Progenitor cell of endocrine pancreas (in vitro differentiated cells): Measurements from ENCODE around the gene GASK1A. TPM values are rescaled to one million over a fixed set of nuclear protein-coding genes. Genes with fewer than 3 reads are reported as not detected.

Experiments
- DNase-seq: peaks from one replicate; pipeline ENCODE4 v3.0.0; 2021; ENCODE audit warnings: low spot score; ENCODE audit not compliant: unreplicated experiment
- H3K27ac Mint-ChIP-seq: 2 replicates; pipeline ENCODE4 v1.8.0; 2021; ENCODE audit warnings: mild to moderate bottlenecking, moderate library complexity, mixed read lengths
- H3K27me3 Mint-ChIP-seq: 2 replicates; pipeline ENCODE4 v1.8.0; 2021; ENCODE audit warnings: mixed read lengths
- H3K36me3 Mint-ChIP-seq: 2 replicates; pipeline ENCODE4 v1.8.0; 2022; ENCODE audit warnings: mixed read lengths; ENCODE audit not compliant: insufficient read depth
- H3K4me1 Mint-ChIP-seq: 2 replicates; pipeline ENCODE4 v1.8.0; 2021; ENCODE audit warnings: low read depth, mixed read lengths
- H3K4me3 Mint-ChIP-seq: 2 replicates; pipeline ENCODE4 v1.8.0; 2021; ENCODE audit warnings: low read depth, mild to moderate bottlenecking, moderate library complexity, mixed read lengths
- H3K9me3 Mint-ChIP-seq: 2 replicates; pipeline ENCODE4 v1.8.0; 2021; ENCODE audit warnings: low read depth, mixed read lengths
- long read RNA-seq: library from polyadenylated mRNA; unstranded; transcript quantifications from one replicate; pipeline ENCODE4 v2.0.0, GENCODE V29; 2020
- total RNA-seq: library from RNA; stranded (reverse); gene quantifications from 2 replicates; pipeline ENCODE4 v1.2.1, GENCODE V29; 2021
- TF ChIP-seq, protein P1 (sequence below): fragments of 200-600 bp; sonication (generic); IDR thresholded peaks from one replicate; pipeline ENCODE4 v1.5.0; 2021; ENCODE audit warnings: antibody characterized with exemption, mild to moderate bottlenecking; ENCODE audit not compliant: unreplicated experiment

Gene GASK1A
- total RNA-seq: 1.9 and 2.3 TPM in 2 replicates
- long read RNA-seq: 0 reads

DNA sequence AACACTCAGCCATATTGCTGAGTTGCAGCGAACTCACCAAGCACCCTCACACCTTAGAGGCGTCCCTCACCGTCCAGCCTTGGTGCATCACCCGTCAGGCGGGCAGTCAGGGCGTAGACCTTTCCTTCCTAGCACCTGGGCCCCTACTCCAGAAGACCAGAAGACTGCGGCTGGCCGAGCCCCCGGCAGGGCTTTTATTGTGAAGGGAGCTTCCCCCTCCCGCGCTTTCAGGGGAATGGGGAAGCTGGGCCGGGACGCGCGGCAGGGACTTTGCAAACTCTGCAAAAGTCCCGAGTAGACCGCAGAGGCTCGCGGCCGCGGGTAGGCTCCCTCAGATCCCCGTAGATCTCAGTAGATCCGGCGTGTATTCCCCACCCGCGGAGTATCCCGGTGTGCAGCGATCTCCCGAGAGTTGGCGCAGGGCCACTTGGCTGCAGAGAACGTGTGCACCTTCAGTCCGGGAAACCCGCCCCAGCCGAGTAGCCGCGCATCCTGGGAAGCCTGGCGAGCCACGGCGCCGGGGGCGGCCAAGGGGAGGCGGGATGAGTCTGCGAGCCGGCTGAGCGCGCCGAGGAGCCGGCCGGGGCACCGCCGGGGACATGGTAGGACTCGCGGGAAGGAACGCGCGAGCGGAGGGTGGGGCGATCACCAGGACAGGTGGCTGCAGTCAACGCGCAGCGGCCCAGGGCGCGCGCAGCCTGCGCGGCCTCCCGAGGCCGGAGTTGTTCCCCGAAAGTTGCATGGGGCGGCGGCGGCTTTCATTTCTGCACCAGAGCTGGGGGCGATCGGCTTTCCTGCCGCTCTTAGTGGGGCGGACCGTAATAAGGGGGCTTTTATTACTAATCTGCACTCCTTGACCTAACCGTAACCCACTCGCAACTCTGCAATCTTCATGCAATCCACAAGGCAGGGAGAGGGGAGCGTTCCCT is at the start of gene GASK1A:
Gene GASK1A (plus strand): TSS at position 268 of the 929 bp plus-strand sequence. CDS start 332 bp downstream, at position 600.
- DNase-seq: peak; percentile 50
- peaks cover 8% of the 10 kb centered on the region for H3K36me3 Mint-ChIP-seq
- peaks cover 1% of the 10 kb centered on the region for H3K4me1 Mint-ChIP-seq
- no peak within 1 kb of the TSS for H3K27ac Mint-ChIP-seq
- H3K4me3 Mint-ChIP-seq: peak within 1 kb of the TSS; percentile 78
- TF ChIP-seq, protein P1, sequence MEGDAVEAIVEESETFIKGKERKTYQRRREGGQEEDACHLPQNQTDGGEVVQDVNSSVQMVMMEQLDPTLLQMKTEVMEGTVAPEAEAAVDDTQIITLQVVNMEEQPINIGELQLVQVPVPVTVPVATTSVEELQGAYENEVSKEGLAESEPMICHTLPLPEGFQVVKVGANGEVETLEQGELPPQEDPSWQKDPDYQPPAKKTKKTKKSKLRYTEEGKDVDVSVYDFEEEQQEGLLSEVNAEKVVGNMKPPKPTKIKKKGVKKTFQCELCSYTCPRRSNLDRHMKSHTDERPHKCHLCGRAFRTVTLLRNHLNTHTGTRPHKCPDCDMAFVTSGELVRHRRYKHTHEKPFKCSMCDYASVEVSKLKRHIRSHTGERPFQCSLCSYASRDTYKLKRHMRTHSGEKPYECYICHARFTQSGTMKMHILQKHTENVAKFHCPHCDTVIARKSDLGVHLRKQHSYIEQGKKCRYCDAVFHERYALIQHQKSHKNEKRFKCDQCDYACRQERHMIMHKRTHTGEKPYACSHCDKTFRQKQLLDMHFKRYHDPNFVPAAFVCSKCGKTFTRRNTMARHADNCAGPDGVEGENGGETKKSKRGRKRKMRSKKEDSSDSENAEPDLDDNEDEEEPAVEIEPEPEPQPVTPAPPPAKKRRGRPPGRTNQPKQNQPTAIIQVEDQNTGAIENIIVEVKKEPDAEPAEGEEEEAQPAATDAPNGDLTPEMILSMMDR: no peak
- H3K9me3 Mint-ChIP-seq: peaks cover 20% of the 10 kb centered on the region
- peaks cover 63% of the 10 kb centered on the region for H3K27me3 Mint-ChIP-seq

DNA sequence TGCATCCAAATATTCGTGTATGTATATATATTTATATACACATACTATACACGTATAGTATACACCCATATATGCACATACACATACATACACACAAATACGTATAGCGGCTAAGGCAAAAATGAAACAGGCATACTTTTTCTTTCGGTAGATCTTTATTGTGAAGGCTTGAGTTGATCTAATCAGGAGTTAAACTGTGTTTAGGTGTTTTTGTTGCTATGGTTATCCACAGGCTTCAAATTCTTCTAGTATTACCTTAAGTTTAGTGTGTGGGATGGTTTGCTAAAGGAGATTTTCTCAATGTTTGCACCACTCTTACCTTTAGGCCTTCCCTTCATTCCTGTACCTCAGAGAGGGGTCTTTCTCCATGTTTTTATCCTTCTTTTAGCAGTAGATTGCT is 45.0 kb upstream of the GASK1A start:
- no peak overlapping the region for H3K4me3 Mint-ChIP-seq
- TF ChIP-seq, protein P1: no peak

DNA sequence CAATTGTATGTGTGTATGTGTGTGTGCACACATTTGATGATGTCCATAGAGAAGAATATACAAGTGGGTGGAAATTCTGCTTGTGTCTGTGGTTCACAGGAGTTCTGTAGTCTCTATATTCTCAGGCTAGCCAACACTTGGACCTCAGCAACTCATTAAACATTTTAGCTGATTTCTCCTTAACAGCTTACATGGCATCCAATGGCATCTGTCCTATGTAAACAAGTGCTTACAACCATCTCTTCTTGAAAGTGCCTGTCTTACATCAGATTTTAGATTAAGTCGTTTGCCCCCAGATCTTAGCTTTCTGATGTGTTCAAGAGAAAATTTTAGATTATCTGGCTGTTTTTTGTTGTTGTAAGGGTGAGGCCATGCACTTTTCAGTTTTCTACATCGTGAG is 44.2 kb upstream of the GASK1A start:
- DNase-seq: no peak
- H3K36me3 Mint-ChIP-seq: no peaks in the 10 kb centered on the region
- TF ChIP-seq, protein P1: no peak
- H3K27me3 Mint-ChIP-seq: peaks cover 3% of the 10 kb centered on the region
- no peak overlapping the region for H3K4me3 Mint-ChIP-seq
- no peaks in the 10 kb centered on the region for H3K9me3 Mint-ChIP-seq
- no peak overlapping the region for H3K27ac Mint-ChIP-seq
- no peaks in the 10 kb centered on the region for H3K4me1 Mint-ChIP-seq

More for the DNA sequence above, 45.0 kb upstream of the GASK1A start:
- DNase-seq: no peak
- no peak overlapping the region for H3K27ac Mint-ChIP-seq
- H3K27me3 Mint-ChIP-seq: peaks cover 3% of the 10 kb centered on the region
- H3K4me1 Mint-ChIP-seq: no peaks in the 10 kb centered on the region
- no peaks in the 10 kb centered on the region for H3K9me3 Mint-ChIP-seq
- no peaks in the 10 kb centered on the region for H3K36me3 Mint-ChIP-seq

DNA sequence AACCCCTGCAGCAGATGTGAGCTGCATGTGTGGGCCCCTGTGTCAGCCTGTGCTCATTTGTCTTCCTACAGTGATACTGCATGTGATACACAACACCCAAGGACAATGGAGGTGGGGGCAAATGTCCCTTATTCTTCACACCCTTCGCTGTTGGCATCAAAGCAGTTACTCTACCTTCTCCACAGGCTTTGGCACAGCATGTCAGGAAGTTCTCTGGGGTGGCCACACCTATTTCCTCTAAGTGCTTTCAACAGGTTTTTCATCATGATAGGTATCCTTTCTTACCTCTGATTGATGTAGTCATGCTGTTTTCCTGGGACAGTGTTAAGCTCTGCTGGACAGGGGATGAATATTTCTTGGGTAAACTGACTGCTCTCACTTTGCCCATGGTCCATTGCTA is 43.6 kb upstream of the GASK1A start:
- Mint-ChIP-seq H3K27ac (no peak overlapping the region), H3K36me3 (no peaks in the 10 kb centered on the region), H3K27me3 (peaks cover 3% of the 10 kb centered on the region), H3K4me3 (no peak overlapping the region), H3K4me1 (no peaks in the 10 kb centered on the region), H3K9me3 (no peaks in the 10 kb centered on the region)
- TF ChIP-seq, protein P1: no peak
- no peak for DNase-seq

DNA sequence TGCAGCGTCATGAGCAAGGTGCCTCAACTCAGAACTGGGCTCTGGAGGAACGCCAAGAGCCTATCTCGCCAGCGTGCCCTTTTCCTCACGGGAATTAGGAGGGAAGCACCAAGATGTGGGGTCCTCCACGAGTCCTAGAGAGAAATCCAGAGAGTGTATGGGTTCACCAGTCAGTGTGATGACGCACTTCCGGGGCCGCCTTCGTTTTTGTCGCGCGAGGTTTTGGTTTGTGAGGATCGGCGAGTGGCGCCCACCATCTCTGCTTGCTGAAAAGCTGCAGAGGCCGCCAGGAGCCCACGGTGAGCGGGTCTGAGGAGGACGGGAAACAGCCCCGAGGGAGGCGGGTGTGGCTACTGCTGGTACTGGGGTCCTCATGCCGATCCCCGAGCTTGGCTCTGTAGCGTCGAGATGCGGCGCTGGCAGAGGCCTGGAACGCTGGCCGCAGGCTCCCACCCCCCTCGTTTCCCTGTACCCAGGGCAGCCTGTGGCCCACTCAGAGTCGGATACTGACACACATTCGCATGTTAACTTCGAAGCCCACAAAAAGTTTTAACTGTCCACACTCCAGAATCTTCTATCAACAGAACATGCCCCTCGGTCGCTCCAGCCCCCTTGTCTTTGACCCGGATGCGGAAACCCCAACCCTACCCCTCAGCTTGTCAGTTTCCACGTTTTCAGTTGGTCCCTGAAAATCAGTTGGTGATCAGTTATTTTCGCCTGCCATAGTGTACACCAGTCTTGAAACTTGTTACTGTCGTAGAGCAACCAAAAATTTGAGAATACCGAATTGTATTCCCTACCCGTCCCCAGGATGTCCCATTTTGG is 42.7 kb upstream of the GASK1A start:
- no peak overlapping the region for H3K4me3 Mint-ChIP-seq
- H3K27ac Mint-ChIP-seq: no peak overlapping the region
- peaks cover 3% of the 10 kb centered on the region for H3K27me3 Mint-ChIP-seq
- H3K36me3 Mint-ChIP-seq: no peaks in the 10 kb centered on the region
- DNase-seq: no peak
- TF ChIP-seq, protein P1: no peak
- H3K4me1 Mint-ChIP-seq: no peaks in the 10 kb centered on the region
- H3K9me3 Mint-ChIP-seq: no peaks in the 10 kb centered on the region
